GM21825 (cell line): ENCODE data around the gene BFAR.
A peak's percentile ranks its signal among the peaks of the same experiment; 100 is the strongest.
"Not testable (repeated sequence)": the region's sequence is repeated elsewhere in the genome, so short reads cannot be mapped to it uniquely, and the experiment has no call there.

Experiments used
- ATAC-seq: cut with Tn5 transposase; IDR thresholded peaks from one replicate; pipeline ENCODE4 v1.9.1; 2021; ENCODE audit warnings: mild to moderate bottlenecking, moderate library complexity; ENCODE audit not compliant: unreplicated experiment

BFAR gene

GRCh38 chr16:14632693-14633569 is at the start of gene BFAR:
TSS of gene BFAR (plus strand) at chr16:14632951. CDS start at chr16:14644347, 11,396 bp downstream.
- peak; percentile 71 for ATAC-seq

- ATAC-seq: no peak
Measured at GRCh38 chr16:14585287-14585686, 47.5 kb upstream of the BFAR start.

- no peak for ATAC-seq
Measured at GRCh38 chr16:14586637-14587305, 46.0 kb upstream of the BFAR start.

- ATAC-seq: no peak
Measured at GRCh38 chr16:14600164-14600563, 32.6 kb upstream of the BFAR start.

- no peak for ATAC-seq
Measured at GRCh38 chr16:14602443-14602963, 30.2 kb upstream of the BFAR start.

- ATAC-seq: no peak
Measured at GRCh38 chr16:14606102-14606501, 26.6 kb upstream of the BFAR start.

- no peak for ATAC-seq
Measured at GRCh38 chr16:14608111-14608566, 24.6 kb upstream of the BFAR start.

GRCh38 chr16:14608604-14609003 is 24.1 kb upstream of the BFAR start:
- ATAC-seq: no peak

- ATAC-seq: no peak
Measured at GRCh38 chr16:14609716-14610115, 23.0 kb upstream of the BFAR start.

GRCh38 chr16:14611660-14612059 is 21.1 kb upstream of the BFAR start:
- ATAC-seq: no peak

GRCh38 chr16:14613991-14614390 is 18.8 kb upstream of the BFAR start:
- ATAC-seq: no peak

- ATAC-seq: no peak
Measured at GRCh38 chr16:14616280-14616679, 16.5 kb upstream of the BFAR start.

GRCh38 chr16:14618566-14618965 is 14.2 kb upstream of the BFAR start:
- ATAC-seq: no peak

- ATAC-seq: no peak
Measured at GRCh38 chr16:14627078-14627477, 5.7 kb upstream of the BFAR start.

- ATAC-seq: no peak
Measured at GRCh38 chr16:14628806-14629611, 3.7 kb upstream of the BFAR start.

GRCh38 chr16:14629612-14629918 is 3.2 kb upstream of the BFAR start:
- ATAC-seq: peak; percentile 4

- peak; percentile 44 for ATAC-seq
Measured at GRCh38 chr16:14629919-14630619, 2.7 kb upstream of the BFAR start, which contains the start of gene PARN. TSS of gene PARN (minus strand) at chr16:14630260. CDS start at chr16:14630125, 135 bp downstream.

- not testable (repeated sequence) for ATAC-seq
Measured at GRCh38 chr16:14630620-14631330, 2.0 kb upstream of the BFAR start.

- ATAC-seq: no peak
Measured at GRCh38 chr16:14634389-14634725, 1.6 kb downstream of the BFAR start.
